HG03520 (cell line): ENCODE measurements around the gene MC1R.
A peak's percentile ranks its signal among the peaks of the same experiment; 100 is the strongest.
"Not testable (repeated sequence)": the region's sequence is repeated elsewhere in the genome, so short reads cannot be mapped to it uniquely, and the experiment has no call there.

ENCODE experiments used
- ATAC-seq: cut with Tn5 transposase; IDR thresholded peaks from one replicate; pipeline ENCODE4 v1.9.1; 2021; ENCODE audit warnings: mild to moderate bottlenecking, moderate library complexity; ENCODE audit not compliant: unreplicated experiment

Gene MC1R

DNA sequence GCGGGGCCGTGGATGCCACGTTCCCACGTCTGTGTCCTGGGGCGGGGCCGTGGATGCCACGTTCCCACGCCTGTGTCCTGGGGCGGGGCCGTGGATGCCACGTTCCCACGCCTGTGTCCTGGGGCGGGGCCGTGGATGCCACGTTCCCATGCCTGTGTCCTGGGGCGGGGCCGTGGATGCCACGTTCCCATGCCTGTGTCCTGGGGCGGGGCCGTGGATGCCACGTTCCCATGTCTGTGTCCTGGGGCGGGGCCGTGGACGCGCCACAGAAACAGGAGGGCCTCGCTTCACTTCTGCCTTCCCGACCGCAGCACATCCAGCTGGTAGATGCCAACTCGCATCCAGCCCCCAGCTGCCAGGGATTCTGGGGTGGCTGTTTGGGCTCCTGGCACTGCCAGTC, 15.4 kb downstream of the MC1R start:
- not testable (repeated sequence) for ATAC-seq

DNA sequence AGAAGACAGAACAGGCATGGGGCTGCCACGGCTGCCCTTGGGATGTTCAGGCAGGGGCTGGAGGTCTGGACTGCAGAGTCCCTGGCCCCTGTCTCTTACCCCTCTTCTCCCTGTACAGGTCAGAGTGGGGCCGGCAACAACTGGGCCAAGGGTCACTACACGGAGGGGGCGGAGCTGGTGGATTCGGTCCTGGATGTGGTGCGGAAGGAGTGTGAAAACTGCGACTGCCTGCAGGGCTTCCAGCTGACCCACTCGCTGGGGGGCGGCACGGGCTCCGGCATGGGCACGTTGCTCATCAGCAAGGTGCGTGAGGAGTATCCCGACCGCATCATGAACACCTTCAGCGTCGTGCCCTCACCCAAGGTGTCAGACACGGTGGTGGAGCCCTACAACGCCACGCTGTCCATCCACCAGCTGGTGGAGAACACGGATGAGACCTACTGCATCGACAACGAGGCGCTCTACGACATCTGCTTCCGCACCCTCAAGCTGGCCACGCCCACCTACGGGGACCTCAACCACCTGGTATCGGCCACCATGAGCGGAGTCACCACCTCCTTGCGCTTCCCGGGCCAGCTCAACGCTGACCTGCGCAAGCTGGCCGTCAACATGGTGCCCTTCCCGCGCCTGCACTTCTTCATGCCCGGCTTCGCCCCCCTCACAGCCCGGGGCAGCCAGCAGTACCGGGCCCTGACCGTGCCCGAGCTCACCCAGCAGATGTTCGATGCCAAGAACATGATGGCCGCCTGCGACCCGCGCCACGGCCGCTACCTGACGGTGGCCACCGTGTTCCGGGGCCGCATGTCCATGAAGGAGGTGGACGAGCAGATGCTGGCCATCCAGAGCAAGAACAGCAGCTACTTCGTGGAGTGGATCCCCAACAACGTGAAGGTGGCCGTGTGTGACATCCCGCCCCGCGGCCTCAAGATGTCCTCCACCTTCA, 16.2 kb downstream of the MC1R start:
- no peak for ATAC-seq

DNA sequence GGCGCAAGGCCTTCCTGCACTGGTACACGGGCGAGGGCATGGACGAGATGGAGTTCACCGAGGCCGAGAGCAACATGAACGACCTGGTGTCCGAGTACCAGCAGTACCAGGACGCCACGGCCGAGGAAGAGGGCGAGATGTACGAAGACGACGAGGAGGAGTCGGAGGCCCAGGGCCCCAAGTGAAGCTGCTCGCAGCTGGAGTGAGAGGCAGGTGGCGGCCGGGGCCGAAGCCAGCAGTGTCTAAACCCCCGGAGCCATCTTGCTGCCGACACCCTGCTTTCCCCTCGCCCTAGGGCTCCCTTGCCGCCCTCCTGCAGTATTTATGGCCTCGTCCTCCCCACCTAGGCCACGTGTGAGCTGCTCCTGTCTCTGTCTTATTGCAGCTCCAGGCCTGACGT, 17.0 kb downstream of the MC1R start:
- ATAC-seq: not testable (repeated sequence)

DNA sequence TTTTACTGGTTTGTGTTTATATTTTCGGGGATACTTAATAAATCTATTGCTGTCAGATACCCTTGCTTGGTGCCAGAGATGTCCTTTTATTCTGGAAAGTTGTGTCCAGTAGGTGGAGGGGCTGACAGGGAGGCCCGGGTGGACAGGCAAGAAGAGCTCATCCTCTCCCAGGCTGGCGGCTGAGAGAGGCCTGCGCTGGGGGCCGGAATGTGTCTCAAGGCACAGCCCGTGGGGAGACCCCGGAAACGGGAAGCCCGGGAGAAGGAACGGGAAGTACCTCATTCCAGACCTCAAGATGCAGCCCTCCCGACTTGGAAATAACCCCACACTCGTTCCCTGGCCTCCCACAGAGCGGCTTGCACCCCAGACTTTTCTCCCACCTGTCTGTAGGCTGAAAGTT, 17.4 kb downstream of the MC1R start:
- ATAC-seq: no peak

DNA sequence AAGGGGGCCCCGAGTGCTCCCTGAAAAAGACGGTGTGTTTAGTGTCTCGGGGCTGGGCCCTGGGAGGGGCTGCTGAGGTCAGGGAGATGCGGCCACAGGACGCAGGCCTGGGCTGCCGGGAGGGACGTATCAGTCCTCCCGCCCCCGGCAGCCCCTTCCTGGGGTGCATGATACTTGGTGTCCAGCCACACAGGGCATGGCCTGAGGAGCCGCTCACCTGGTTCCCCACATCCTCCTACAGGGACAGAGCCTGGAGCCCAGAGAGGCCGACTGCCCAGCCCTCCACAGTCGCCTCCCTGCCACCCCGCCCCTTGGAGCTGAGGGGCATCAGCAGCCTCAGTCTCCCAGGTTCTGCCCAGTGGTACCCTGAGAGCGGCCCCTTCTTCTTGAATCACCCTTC, 17.8 kb downstream of the MC1R start:
- ATAC-seq: no peak

DNA sequence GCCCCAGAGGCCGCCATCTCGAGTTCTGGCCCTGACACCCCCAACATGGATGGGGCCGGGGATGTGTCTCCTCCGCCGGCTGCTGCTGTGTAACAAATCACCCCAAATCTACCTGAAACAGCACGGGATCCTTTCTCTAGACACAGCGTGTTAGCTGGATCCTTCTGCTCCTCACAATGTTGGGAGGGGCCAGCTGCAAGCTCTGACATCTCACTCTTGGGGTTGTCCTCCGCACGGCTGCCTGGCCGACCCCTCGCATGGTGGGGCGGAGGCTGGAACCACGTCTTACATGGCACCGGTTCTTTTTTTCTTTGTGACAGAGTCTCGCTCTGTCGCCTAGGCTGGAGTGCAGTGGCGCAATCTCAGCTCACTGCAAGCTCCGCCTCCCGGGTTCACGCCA, 18.3 kb downstream of the MC1R start:
- no peak for ATAC-seq

DNA sequence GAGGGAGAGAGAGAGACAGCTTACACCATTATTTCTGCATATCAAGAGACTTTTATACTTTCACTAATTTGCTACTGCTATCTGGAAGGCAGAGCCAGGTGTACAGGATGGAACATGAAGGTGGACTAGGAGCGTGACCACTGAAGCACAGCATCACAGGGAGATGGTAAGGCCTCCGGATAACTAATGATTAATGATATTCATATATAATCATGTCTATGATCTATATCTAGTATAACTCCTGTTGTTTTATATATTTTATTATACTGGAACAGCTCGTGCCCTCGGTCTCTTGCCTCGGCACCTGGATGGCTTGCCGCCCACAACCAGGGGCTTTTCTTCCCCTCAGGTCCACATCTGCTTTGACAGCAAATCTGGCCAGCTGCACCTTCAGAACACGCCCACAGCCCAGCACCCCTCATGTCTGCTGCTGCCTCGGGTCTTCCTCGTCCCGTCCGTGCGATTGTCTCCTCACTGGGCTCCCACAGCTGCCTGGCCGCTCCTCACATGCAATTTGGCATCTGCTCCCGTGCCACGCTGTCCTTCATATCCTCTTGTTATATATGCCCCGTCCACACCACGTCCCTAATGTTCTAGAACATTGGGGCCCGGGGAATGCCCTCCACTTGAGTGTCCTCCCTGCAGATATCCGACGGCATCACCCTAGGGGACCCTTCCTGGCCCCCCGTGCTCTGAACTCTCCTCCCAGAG, 19.7 kb downstream of the MC1R start:
- no peak for ATAC-seq

DNA sequence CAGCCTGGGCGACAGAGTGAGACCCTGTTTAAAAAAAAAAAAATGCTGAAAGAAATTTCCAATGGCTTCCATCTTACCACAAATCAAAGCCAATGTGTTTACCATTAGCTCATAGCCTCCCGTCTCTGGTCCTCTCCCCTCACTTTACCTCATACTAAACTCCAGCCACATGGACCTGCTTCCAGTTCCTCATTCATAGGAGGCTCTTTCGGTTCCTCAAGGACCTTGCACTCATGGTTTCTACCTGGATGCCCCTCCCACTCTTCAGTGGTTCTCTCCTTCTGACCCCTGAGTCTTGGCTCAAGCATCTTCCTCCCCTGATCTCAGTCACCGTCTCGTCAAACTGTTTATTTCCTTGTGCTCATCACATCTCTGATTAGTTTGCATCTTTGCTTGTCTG, 26.1 kb downstream of the MC1R start:
- no peak for ATAC-seq

DNA sequence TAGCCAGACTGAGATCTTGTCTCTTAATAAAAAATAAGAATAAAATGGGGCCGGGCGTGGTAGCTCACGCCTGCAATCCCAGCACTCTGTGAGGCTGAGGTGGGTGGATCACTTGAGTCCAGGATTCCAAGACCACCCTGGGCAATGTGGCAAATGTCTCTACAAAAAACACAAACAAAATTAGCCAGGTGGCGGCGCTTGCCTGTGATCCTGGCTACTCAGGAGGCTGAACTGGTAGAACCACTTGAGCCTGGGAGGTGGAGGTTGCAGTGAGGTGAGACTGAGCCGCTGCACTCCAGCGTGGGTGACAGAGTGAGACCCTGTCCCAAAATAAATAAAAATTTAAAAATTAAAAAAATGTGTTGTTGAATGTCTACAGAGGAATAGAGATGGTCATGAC, 27.0 kb downstream of the MC1R start:
- ATAC-seq: no peak

DNA sequence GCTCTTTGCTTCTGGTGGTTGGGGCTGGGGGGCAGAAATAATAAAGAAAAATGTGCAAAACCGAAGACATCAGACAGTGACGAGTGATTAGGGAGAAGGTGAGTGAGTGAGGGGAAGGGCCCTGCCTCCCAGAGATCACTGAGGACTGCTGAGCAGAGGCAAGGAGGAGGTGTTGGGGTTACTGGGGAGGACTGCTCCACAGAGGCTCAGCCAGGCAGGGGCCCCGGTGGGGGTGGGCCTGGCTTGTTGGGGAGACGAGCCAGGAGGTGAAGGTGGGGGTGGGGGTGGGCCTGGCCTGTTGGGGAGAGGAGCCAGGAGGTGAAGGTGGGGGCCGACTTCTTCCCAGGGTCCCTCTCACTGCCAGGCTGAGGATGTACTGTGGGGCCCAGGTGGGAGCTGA, 27.9 kb downstream of the MC1R start:
- no peak for ATAC-seq

DNA sequence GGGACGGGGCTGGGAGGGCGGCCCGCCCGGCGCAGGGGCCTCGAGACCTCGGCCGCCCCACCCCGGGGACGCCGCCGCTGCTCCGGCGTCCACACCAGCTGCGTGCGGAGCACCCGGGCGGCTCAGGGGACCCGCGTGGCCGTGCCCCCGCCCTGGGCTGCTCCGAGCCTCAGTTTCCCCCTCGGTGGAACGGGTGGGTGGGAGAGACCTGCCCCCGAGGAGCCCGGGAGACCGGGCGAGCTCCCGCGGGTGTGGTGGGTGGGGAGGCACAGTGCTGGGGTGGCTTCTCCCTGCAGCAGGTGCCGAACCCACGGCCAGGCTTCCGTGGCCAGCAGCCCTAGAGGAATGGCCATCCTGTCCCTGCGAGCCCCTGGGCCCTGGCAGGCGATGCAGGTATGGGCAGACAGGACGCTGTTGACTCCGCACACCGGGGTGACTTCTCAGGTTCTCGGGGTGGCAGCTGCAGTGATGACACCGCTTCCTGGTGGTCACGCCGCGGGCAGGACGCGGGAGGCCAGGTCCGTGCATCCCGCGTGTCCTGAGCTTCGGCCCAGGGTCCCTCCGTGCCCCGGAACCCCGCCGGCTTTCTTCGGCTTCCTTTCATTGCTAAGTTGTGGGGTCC, 30.6 kb downstream of the MC1R start:
- ATAC-seq: no peak

DNA sequence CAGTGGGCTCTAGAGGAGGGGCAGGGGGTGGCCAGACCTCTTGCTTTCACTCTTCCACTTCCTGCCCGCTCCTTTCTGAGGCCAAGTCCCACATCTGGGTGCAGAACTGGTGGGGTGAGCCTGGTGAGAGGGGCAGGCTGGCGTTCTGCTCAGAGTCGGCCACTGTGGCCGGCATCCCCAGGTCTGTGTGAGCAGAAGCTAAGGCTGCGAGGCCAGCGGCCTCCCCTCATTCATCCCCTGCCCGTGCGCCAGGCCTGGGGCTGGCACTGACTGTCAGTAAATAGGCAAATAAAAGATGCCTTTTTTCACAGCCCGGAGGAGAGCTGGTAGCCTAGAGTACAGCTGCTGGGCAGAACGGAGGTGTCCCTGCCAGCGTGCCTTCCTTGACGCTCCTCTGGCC, 31.1 kb downstream of the MC1R start:
- ATAC-seq: no peak

DNA sequence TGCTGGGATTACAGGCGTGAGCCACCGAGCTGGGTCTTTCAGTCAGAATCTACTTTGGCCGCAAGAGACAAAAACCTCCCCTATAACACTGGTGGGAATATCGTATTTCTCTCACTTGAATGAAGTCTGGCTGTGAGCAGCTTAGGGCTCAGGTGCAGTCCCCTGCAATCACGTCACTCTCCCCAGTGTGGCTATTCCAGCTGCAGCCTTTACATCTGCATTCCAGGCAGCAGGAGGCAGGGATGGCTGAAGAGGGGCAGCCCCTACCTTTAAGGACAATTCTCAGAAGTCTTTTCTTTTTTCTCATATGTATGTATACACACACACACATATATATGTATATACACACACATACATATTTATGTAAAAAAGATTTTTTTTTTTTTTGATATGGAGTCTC, 32.8 kb downstream of the MC1R start:
- no peak for ATAC-seq

DNA sequence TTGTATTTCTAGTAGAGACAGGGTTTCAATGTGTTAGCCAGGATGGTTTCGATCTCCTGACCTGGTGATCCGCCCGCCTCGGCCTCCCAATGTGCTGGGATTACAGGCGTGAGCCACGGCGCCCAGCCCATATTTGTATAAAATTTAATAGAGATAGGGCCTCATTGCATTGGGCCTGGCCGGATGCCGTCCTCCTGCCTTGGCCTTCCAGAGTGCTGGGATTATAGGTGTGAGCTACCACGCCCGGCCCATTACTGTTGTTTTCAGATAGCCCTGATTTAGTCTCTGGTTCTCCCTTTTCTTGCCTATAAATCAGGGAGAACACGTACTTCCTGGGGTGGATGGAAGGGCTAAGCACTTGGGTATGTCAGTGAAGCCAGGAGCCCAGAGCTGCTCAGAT, 33.4 kb downstream of the MC1R start:
- ATAC-seq: no peak

DNA sequence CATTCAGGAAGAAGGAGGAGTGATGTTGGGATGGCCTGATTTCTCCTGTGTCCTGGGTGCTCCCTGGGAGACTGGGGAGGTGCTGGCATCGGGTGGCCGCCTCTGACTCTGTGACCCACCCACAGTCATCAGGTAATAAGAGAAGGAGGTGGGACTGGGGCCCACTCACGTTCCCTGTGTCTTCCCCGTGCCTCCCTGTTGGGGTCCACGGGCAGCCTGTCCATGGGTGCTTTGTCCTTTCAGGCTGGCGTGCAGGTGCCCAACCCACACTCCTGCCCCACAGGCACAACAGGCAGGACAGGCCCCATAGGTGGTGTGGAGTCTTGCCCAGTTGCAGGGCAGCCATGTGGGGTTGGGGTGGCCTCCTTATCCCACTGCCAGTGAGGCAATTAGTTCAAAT, 33.9 kb downstream of the MC1R start:
- ATAC-seq: no peak

DNA sequence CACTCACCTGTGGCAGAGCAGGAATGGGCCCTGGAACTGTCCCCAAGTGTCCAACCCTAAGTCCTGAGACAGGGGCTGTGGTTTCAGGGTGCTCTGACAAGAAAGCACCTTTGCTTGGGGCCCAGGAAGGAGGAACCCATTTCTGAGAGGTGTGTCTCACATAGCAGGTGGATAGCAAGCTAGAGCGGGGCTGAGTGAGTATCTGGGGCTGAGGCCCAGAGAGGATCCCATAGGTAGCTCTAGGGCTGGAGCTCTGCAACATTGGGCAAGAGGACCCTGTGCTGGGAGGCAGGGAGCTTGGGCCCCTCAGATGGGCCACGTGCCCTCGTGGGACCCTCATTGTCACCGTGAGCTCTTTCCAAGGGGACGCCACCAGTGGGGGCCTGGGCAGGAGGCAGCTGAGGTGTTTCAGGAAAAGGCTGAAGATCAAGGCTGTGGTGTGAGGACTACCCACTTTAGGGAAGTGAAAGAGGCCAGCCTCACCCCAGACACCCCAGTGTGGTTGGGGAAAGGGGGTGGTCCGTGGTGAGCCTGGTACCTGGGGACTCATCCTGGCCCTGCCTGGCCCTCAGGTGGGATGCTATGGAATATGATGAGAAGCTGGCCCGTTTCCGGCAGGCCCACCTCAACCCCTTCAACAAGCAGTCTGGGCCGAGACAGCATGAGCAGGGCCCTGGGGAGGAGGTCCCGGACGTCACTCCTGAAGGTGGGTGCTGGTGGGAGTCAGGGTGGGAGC, 35.2 kb downstream of the MC1R start:
- peak; percentile 51 for ATAC-seq

DNA sequence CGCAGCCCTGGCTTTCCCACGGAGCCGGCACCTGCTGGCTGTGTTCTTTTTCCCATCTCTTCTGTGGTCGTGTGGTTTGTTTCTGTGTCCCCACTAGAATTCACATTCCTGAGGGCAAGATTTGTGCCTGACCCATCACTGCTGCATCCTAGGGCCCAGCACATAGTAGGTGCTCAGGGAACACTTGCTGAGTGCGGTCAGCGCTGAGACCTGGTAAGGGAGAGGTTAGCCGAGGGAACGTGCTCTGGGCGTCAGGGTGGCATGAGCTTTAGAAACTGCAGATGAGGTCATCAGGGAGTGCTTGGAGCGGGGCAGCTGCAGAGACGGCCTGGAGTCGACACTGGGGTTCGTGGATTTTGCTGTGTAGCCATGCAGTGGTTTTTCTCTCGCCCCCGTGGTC, 35.8 kb downstream of the MC1R start:
- ATAC-seq: no peak

DNA sequence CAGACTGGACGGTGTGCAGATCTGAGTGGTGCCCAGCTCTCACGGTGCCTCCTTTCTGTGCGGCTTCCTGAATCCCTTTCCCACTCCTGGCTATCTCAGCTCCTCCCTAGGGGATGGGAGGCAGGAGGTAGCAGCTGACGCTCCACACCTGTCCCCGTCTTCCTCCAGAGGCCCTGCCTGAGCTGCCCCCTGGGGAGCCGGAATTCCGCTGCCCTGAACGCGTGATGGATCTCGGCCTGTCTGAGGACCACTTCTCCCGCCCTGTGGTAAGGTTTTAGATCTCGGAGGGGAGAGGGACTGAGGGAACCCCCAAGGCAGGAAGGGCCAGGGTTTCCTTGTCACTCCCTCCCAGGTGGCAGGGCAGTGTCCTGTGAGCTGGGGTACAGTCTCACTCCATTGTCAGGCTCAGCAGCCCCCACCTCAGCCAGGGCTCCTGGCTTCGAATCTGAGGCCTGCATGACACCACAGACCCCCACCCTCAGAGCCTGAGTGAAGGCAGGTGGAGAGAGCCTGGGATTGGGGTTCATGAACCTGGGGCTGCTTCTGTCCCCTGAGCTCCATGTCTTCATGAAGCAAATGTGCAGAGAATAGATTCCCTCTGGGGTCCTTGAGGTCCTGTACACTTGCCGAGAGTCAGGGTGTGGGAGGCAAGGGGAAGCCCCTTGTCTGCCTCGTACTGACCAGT, 36.5 kb downstream of the MC1R start:
- ATAC-seq: no peak

DNA sequence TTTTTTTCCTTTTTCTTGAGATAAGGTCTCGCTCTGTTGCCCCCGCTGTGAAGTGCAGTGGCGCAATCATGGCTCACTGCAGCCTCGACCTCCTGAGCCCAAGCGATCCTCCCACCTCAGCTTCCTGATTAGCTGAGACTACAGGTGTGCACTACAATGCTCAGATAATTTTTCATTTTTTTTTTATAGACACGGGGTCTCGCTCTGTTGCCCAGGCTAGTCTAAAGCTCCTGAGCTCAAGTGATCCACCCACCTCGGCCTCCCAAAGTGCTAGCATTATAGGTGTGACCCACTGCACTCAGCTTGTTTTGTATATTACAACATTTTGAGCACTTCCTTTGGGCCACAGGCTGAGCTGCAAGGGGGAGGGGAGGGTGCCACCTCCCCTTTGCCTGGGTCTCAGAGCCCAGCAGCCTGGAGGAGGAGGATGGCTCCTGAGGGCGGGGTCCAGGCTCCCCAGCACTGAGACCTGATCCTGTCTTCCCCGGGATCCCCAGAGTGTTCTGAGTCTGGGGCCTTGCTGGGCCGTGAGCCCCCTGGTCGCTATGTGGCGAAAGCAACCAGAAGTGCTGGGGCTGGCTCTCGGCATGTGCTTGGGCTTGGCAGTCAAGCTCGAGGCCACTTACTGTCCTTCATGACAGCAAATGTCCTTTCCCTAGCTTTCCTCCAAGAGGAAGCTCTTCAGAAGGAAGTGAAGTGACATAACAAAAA, 38.0 kb downstream of the MC1R start:
- no peak for ATAC-seq

DNA sequence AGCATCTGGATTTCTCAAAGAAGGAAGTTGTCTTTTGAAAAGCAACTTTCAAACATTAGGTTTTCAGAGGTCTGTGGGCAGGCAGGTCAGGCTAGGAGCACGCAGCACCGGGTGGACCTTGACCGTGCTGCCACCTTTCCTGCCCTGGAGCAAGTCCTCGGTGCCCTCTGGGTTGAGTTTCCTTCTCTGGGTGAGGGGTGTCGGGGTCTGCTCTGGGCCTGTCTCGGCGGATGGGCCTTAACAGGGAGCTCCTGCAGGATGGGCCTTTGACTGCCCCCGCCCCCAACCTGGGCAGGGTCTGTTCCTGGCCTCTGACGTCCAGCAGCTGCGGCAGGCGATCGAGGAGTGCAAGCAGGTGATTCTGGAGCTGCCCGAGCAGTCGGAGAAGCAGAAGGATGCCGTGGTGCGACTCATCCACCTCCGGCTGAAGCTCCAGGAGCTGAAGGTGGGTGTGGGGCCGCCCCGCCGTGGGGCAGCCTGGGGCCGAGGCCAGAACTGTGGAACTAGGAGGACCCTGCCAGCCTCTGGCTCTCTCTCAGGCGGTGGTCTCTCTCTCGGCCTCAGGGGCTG, 38.6 kb downstream of the MC1R start:
- no peak for ATAC-seq
